C4-2B (cell line): ENCODE data around the gene ZNF593OS.
A peak's percentile ranks its signal among the peaks of the same experiment; 100 is the strongest.

Source experiments
- H3K27ac ChIP-seq: fragments of 450-650 bp; 2 replicates; pipeline ENCODE4 v1.5.1; 2017
- CTCF ChIP-seq: fragments of 450-650 bp; conservative IDR thresholded peaks from 2 replicates; pipeline ENCODE4 v1.5.1; 2017; ENCODE audit warnings: mild to moderate bottlenecking
- ZFX ChIP-seq: fragments of 450-650 bp; IDR thresholded peaks from 2 replicates; pipeline ENCODE4 v1.6.1; 2017

Gene ZNF593OS

DNA sequence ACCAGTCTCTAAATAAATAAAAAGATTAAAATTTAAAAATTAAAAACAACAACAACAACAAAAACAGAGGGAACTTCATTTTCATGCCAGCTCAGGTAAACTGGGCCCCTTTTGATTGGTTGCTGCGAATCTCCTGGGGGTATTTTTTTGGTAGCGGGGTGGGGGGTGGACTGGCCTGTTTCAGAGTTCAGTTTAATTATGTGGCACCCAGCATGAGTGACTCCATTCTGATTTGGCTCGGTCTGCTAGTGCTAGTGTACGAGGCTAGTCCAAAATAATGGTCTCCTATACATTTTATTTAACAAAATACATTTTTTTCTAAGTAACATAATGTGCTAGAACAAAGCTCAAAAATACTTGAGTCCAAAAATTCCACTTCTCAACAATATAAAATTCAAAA lies 41.9 kb downstream of the ZNF593OS start:
- H3K27ac ChIP-seq, result no peak overlapping the region
- TF ChIP-seq ZFX, result no peak
- no peak for TF ChIP-seq CTCF

GRCh38 chr1:26127235-26128163 lies 44.1 kb downstream of the ZNF593OS start:
- no peak for TF ChIP-seq CTCF
- TF ChIP-seq ZFX, result no peak
- H3K27ac ChIP-seq, result peak overlapping the region; percentile 69

DNA sequence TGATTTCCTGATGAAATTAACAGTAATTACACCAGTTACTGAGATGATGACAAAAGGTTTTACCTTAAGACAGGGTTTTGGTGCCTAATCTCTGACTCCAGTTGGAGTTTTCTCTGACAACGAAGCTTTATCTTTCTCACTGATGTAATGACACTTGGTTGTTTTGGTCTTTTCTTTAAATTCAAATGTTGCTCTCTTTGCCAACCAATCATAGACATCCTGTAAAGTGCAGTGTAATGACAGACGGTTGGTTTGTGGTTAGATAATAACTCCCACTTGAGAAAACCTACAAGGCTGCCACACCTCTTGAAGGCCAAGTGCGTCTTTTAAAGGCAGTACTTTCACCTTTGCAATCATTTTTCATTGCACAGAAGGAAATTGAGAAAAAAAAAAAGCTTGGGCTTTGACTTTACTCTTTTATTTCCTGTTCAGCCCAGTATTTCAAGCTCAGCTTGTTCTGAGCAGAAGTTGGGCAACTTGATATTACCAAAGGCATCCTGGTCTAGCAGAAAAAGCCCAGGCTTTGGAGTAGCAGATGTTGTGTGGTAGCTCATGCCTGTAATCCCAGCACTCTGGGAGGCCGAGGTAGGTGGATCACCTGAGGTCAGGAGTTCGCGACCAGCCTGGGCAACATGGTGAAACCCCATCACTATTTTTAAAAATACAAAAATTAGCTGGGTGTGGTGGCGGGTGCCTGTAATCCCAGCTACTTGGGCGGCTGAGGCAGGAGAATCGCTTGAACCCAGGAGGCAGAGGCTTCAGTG lies 45.1 kb downstream of the ZNF593OS start:
- no peak for TF ChIP-seq ZFX
- peak overlapping the region; percentile 69 for H3K27ac ChIP-seq

DNA sequence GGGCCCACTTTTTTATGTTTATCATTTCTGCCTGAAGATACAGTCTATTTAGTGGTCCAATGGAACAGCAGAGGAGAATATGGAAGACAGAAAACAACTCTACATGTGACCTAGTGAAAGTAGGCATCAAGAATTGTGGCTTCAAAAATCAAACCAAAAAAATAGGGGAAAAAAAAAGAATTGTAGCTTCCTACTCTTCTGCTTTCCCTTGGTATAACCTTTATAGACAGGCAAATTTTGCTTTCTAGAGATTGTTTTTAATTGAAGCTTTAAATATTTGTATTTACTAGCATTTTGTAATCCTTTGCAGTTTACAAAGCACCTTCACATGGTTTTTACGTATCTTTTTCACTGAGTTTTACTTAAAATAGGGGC lies 45.7 kb downstream of the ZNF593OS start:
- TF ChIP-seq ZFX (no peak), CTCF (no peak)
- H3K27ac ChIP-seq, result no peak overlapping the region

GRCh38 chr1:26125382-26125781 lies 46.2 kb downstream of the ZNF593OS start:
- no peak overlapping the region for H3K27ac ChIP-seq
- TF ChIP-seq CTCF (no peak), ZFX (no peak)

GRCh38 chr1:26124418-26125331 lies 47.0 kb downstream of the ZNF593OS start:
- no peak overlapping the region for H3K27ac ChIP-seq
- no peak for TF ChIP-seq ZFX
- TF ChIP-seq CTCF, result no peak
